Activated naive CD8-positive, alpha-beta T cell treated with anti-CD3 and anti-CD28 coated beads, Interleukin-2, amount 10 ng/mL, durations not matched to agents 7 days and 5 days (primary cell): ENCODE results near the gene CSAG3. TPM values are rescaled to one million over a fixed set of nuclear protein-coding genes. Genes with fewer than 3 reads are reported as not detected.
"Not testable (repeated sequence)": the region's sequence is repeated elsewhere in the genome, so short reads cannot be mapped to it uniquely, and the experiment has no call there.

Experiments used
- ATAC-seq: fragments of 150-1000 bp; cut with Tn5 transposase; one replicate; pipeline ENCODE4 v1.10.0; 2021; ENCODE audit warnings: low read depth, moderate library complexity
- POLR2A ChIA-PET: fragments of 350-600 bp; sonication (Branson Sonifier 250); formaldehyde crosslinking; loops from one replicate; lab custom pipeline; 2021; ENCODE audit warnings: antibody characterized with exemption; lab: Charles Lee
- DNase-seq: peaks from one replicate; pipeline ENCODE4 v3.0.0; 2021
- H3K27ac Mint-ChIP-seq: one replicate; pipeline ENCODE4 v1.8.0; 2022; ENCODE audit warnings: mild to moderate bottlenecking, mixed read lengths
- H3K27me3 Mint-ChIP-seq: one replicate; pipeline ENCODE4 v1.8.0; 2022; ENCODE audit warnings: mild to moderate bottlenecking, moderate library complexity, mixed read lengths
- H3K36me3 Mint-ChIP-seq: one replicate; pipeline ENCODE4 v1.8.0; 2021; ENCODE audit warnings: mild to moderate bottlenecking, mixed read lengths
- H3K4me1 Mint-ChIP-seq: one replicate; pipeline ENCODE4 v1.8.0; 2021; ENCODE audit warnings: mixed read lengths
- H3K4me3 Mint-ChIP-seq: one replicate; pipeline ENCODE4 v1.8.0; 2022; ENCODE audit warnings: mild to moderate bottlenecking, moderate library complexity, mixed read lengths
- H3K9me3 Mint-ChIP-seq: one replicate; pipeline ENCODE4 v1.8.0; 2021; ENCODE audit warnings: mixed read lengths
- total RNA-seq, 2 experiments: library from RNA; stranded (reverse); gene quantifications; one replicate each; pipeline ENCODE4 v1.2.3, GENCODE V29; 2021

CSAG3 gene
- total RNA-seq, 2 experiments from 2014 or later: not detected

DNA sequence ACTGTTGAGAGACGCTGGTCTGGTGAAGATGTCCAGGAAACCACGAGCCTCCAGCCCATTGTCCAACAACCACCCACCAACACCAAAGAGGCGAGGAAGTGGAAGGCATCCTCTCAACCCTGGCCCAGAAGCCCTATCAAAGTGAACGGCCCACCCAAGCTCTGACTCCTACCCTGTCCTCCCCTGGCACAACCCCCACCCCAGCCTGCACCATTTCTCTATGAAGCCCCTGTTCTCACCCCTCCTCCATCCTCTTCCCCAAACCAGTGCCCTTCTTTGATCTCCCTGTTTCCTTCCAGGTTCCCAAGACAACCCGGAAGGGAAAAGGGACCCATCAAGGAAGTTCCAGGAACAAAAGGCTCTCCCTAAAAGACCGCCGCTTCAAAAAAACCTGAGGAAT lies 526 bp downstream of the CSAG3 start:
- POLR2A ChIA-PET, H3K4me1 Mint-ChIP-seq, H3K27ac Mint-ChIP-seq, ATAC-seq, H3K9me3 Mint-ChIP-seq, H3K4me3 Mint-ChIP-seq, H3K27me3 Mint-ChIP-seq, DNase-seq, H3K36me3 Mint-ChIP-seq: not testable (repeated sequence)

DNA sequence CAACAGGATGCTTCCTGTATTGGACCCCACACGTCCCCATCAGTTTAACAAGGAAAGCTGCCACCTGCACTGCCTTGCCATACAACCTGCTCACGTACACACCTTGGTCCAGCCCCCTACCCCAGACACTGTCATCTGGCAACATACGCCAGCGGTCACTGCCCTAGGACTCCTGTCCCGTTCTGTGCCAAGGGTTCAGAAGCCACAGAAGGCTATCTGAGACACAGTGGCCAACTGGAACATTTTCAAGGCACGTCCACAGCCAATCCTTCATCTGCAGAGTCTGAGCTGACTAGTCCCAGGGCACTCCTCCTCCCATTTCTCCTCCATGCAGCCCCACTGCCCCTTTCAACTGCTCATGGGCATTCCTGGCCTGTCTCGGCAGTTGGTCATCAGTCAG lies 2.6 kb downstream of the CSAG3 start:
- ATAC-seq, H3K27ac Mint-ChIP-seq, DNase-seq, H3K9me3 Mint-ChIP-seq, H3K36me3 Mint-ChIP-seq, H3K27me3 Mint-ChIP-seq, H3K4me3 Mint-ChIP-seq, H3K4me1 Mint-ChIP-seq, POLR2A ChIA-PET: not testable (repeated sequence)

DNA sequence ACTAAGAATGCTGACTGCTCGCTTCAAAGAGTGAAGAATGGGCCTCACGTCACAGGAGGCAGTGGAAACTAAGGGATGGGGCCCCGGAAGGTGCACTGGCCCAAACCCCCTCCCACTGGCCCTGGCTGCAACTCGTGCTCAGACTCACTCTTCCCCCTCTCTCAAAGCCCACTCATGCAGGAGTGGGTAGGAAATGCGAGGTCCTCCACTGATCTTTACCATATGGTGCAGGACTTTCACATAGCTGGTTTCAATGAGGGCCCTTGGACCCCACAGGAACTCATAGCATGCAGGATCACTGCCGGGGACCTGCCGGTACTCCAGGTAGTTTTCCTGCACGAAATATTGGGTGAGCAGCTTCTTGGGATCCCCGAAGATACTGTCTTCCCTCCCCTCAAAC lies 7.5 kb downstream of the CSAG3 start:
- H3K9me3 Mint-ChIP-seq, H3K27me3 Mint-ChIP-seq, POLR2A ChIA-PET, H3K27ac Mint-ChIP-seq, H3K36me3 Mint-ChIP-seq, DNase-seq, H3K4me3 Mint-ChIP-seq, ATAC-seq, H3K4me1 Mint-ChIP-seq: not testable (repeated sequence)

DNA sequence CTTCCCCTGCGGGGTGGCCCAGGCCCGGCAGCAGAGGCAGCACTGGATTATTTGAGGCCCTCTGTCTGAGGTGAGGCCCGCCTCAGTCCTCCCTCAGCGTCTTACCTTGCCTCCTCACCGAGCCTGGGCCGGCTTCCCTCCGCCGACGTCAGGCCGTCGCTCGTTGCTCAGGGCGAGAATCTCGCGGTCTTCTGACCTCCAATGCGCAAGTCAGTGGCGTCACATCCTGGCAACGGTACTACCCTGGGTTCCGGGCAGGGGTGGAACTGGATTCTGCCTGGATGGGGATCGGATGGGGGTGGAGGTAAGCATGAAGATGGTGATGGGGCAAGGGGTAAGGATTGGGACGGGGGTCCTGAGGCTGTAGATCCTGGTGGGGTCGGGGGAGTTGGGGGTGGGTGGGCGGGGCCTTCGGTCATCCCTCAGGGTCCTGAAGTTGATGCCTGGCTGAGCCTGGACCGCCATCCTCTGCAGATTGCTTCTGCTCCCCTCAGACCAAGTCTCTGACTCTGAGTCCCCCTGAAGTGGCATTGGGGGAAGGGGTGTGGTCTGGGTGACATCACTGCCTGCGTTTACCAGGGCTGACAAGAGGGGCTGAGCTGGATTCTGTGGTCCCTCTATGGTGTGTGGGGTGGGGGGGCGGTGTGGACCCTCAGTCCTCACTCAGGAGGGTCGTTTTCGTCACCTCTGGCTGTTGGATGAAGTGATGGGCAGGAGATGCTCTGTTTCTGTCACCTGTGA lies 10.7 kb downstream of the CSAG3 start, which contains the start of gene MAGEA6:
MAGEA6 (minus strand) TSS at position 141 of the 741 bp plus-strand sequence. CDS start 2,039 bp downstream, outside the sequence.
- H3K4me3 Mint-ChIP-seq, H3K36me3 Mint-ChIP-seq, DNase-seq, POLR2A ChIA-PET, ATAC-seq, H3K4me1 Mint-ChIP-seq, H3K27ac Mint-ChIP-seq, H3K27me3 Mint-ChIP-seq, H3K9me3 Mint-ChIP-seq: not testable (repeated sequence)

DNA sequence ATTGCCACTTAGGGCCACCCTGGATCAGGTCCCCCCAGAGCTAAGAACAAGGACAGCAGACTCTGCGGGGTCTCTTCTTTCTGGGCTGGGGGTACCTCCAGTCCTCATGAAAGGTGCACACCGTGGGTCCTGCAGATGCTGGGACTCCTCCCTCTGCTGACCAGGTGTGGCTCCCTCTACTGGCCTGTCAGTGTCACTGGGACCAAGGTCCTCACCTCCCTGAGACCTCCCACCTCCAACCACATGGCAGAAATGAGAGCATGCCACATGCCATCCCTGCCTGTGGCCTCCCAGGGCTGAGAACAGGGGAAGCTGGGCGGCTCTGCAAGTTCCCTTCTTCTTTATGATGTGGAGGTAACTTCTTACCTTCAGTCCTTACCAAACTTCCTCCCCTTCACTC lies 28.0 kb downstream of the CSAG3 start:
- H3K4me1 Mint-ChIP-seq, H3K27ac Mint-ChIP-seq, POLR2A ChIA-PET, H3K36me3 Mint-ChIP-seq, ATAC-seq, H3K27me3 Mint-ChIP-seq, H3K9me3 Mint-ChIP-seq, DNase-seq, H3K4me3 Mint-ChIP-seq: not testable (repeated sequence)

DNA sequence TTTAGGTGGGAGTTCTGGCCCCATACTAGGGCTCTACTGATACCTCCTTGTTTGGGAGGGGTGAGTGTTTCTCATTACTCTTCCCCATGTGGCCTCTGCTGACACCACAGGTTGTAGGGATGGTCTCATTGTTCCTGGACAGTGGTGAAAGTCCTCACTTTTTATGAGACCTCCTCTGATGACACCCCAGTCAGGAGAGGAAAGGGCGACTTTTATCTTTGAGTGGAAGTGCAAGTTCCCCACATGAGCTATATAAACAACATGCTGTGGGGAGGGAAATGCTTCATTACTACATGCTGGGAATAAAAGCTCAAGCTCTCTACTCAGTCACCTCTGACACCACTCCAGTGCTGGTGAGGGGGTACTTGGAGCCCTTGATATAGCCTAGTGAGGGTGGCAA lies 39.9 kb downstream of the CSAG3 start:
- POLR2A ChIA-PET: no interaction called here
- no peak for ATAC-seq
- no peaks in the 10 kb centered on the region for H3K9me3 Mint-ChIP-seq
- H3K36me3 Mint-ChIP-seq: no peaks in the 10 kb centered on the region
- peaks cover 3% of the 10 kb centered on the region for H3K27me3 Mint-ChIP-seq
- no peak overlapping the region for H3K27ac Mint-ChIP-seq
- H3K4me1 Mint-ChIP-seq: no peaks in the 10 kb centered on the region
- no peak for DNase-seq
- H3K4me3 Mint-ChIP-seq: no peak overlapping the region

DNA sequence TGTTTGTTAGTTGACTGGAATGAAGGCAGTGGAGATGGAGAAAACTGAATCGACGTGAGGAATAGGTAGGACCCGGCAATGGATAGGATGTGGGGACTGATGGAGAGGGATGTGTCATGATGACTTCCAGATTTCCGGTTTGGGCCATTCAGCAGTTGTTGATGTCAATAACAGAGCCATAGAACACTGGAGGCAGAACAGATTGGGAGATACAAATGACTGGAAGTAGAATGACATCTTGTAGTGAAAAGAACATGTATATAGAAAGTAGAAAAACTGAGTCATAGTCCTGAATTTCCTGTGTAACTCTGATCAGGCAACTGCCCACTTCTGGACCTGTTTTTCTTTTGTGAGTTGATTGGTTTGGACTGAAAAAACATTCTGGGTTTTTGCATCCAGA lies 47.0 kb downstream of the CSAG3 start:
- DNase-seq: no peak
- H3K4me1 Mint-ChIP-seq: no peaks in the 10 kb centered on the region
- no peaks in the 10 kb centered on the region for H3K36me3 Mint-ChIP-seq
- H3K4me3 Mint-ChIP-seq: no peak overlapping the region
- no peak for ATAC-seq
- no peak overlapping the region for H3K27ac Mint-ChIP-seq
- H3K27me3 Mint-ChIP-seq: peaks cover 2% of the 10 kb centered on the region
- POLR2A ChIA-PET: no interaction called here
- no peaks in the 10 kb centered on the region for H3K9me3 Mint-ChIP-seq

Other genes starting within 250 kb of the CSAG3 start
- gene GABRQ, start 121.3 kb upstream of the CSAG3 start, total RNA-seq: not detected
- gene MAGEA3, start 60.4 kb upstream of the CSAG3 start, total RNA-seq: not detected
- under 1 TPM in 1 of 2 experiments, not detected in 1; 0.61 TPM for gene CSAG2, start 49.9 kb upstream of the CSAG3 start, total RNA-seq
- not detected for gene MAGEA2B, start 44.6 kb upstream of the CSAG3 start, total RNA-seq
- gene CSAG1, start 25.5 kb upstream of the CSAG3 start, total RNA-seq: not detected
- gene MAGEA12, start 25.5 kb upstream of the CSAG3 start, total RNA-seq: not detected
- not detected for gene MAGEA2, start 5.4 kb upstream of the CSAG3 start, total RNA-seq
- gene MAGEA6, start 10.5 kb downstream of the CSAG3 start, total RNA-seq: not detected
- 1 to 10 TPM; 7.3 to 8.9 TPM for gene CETN2, start 71.5 kb downstream of the CSAG3 start, total RNA-seq
- 10 to 100 TPM; 11.4 to 13.8 TPM for gene NSDHL, start 71.8 kb downstream of the CSAG3 start, total RNA-seq
- 1 to 10 TPM; 1.6 to 1.9 TPM for gene ZNF185, start 138.8 kb downstream of the CSAG3 start, total RNA-seq
- under 1 TPM; 0.17 TPM for gene PNMA5, start 234.9 kb downstream of the CSAG3 start, total RNA-seq